OCI-LY7 (cell line): ENCODE data around the gene FSIP1.

Source experiments
- CTCF ChIP-seq: fragments of 200-600 bp; sonication (generic); conservative IDR thresholded peaks from 2 replicates; pipeline ENCODE4 v1.5.1; 2014; ENCODE audit warnings: mild to moderate bottlenecking, antibody characterized with exemption, low read length, moderate library complexity, mixed read lengths
- EZH2phosphoT487 ChIP-seq: fragments of 200-600 bp; sonication (generic); IDR thresholded peaks from 2 replicates; pipeline ENCODE4 v1.6.1; 2018; ENCODE audit warnings: low read depth, borderline replicate concordance, mild to moderate bottlenecking, mixed run types, antibody characterized with exemption, low read length, moderate library complexity, mixed read lengths

- TF ChIP-seq CTCF (peak; percentile 55; the same call in 1 of the 2 replicates), EZH2phosphoT487 (no peak)
Measured at GRCh38 chr15:39583596-39584265, 198.9 kb downstream of the FSIP1 start.
